ENCODE measurements around the gene TSPYL2.
A peak's percentile ranks its signal among the peaks of the same experiment; 100 is the strongest.

The TSPYL2 gene

GRCh38 chrX:53080628-53081580 is 1.3 kb upstream of the TSPYL2 start:
- DNase-seq (ENCODE audit: low spot score): no peak

- DNase-seq (ENCODE audit: low spot score): no peak
Measured at GRCh38 chrX:53082773-53083616, 828 bp downstream of the TSPYL2 start.

GRCh38 chrX:53084043-53084570 is 1.9 kb downstream of the TSPYL2 start:
- no peak for DNase-seq (ENCODE audit: low spot score)

- no peak for DNase-seq (ENCODE audit: low spot score)
Measured at GRCh38 chrX:53084863-53085262, 2.7 kb downstream of the TSPYL2 start.

- DNase-seq (ENCODE audit: low spot score): no peak
Measured at GRCh38 chrX:53085661-53086229, 3.6 kb downstream of the TSPYL2 start.

GRCh38 chrX:53086464-53086863 is 4.3 kb downstream of the TSPYL2 start:
- DNase-seq (ENCODE audit: low spot score): peak; percentile 34

GRCh38 chrX:53087388-53087831 is 5.2 kb downstream of the TSPYL2 start:
- peak; percentile 8 for DNase-seq (ENCODE audit: low spot score)

GRCh38 chrX:53088136-53088974 is 6.2 kb downstream of the TSPYL2 start:
- DNase-seq (ENCODE audit: low spot score): peak; percentile 20

GRCh38 chrX:53089224-53089842 is 7.2 kb downstream of the TSPYL2 start:
- DNase-seq (ENCODE audit: low spot score): peak; percentile 64

GRCh38 chrX:53089925-53090324 is 7.8 kb downstream of the TSPYL2 start:
- no peak for DNase-seq (ENCODE audit: low spot score)

- DNase-seq (ENCODE audit: low spot score): no peak
Measured at GRCh38 chrX:53091354-53091753, 9.2 kb downstream of the TSPYL2 start.

- peak; percentile 56 for DNase-seq (ENCODE audit: low spot score)
Measured at GRCh38 chrX:53093177-53093655, 11.0 kb downstream of the TSPYL2 start.

GRCh38 chrX:53093748-53094581 is 11.8 kb downstream of the TSPYL2 start, which contains the start of gene KANTR:
TSS of gene KANTR (plus strand) at chrX:53094142. CDS start at chrX:53124273, 30,131 bp downstream.
- peak; percentile 96 for DNase-seq (ENCODE audit: low spot score)

- DNase-seq (ENCODE audit: low spot score): no peak
Measured at GRCh38 chrX:53094582-53094905, 12.4 kb downstream of the TSPYL2 start.

GRCh38 chrX:53095796-53096195 is 13.6 kb downstream of the TSPYL2 start:
- no peak for DNase-seq (ENCODE audit: low spot score)

- DNase-seq (ENCODE audit: low spot score): no peak
Measured at GRCh38 chrX:53114864-53115549, 32.8 kb downstream of the TSPYL2 start.

- no peak for DNase-seq (ENCODE audit: low spot score)
Measured at GRCh38 chrX:53115550-53115874, 33.3 kb downstream of the TSPYL2 start.

GRCh38 chrX:53116101-53116500 is 33.9 kb downstream of the TSPYL2 start:
- peak; percentile 23 for DNase-seq (ENCODE audit: low spot score)

- DNase-seq (ENCODE audit: low spot score): peak; percentile 3
Measured at GRCh38 chrX:53122013-53122412, 39.8 kb downstream of the TSPYL2 start.

All from pons (tissue), 1 donor.